HCT116 (cell line): ENCODE results near the gene OSGEPL1. TPM values are rescaled to one million over a fixed set of nuclear protein-coding genes. Genes with fewer than 3 reads are reported as not detected.

Experiments used
- ATAC-seq: fragments of 200-7000 bp; cut with Tn5 transposase; 2 replicates; pipeline ENCODE4 v1.9.1; 2020; ENCODE audit warnings: mild to moderate bottlenecking, moderate library complexity
- BruUV-seq: library from RNA; stranded (reverse); fragments of 400-500 nt; replicated peaks from 2 replicates; lab custom pipeline; 2021; lab: Mats Ljungman, UMichigan
- CTCF ChIA-PET: fragments of 300-600 bp; sonication (Branson Sonifier 250); formaldehyde crosslinking; loops from one replicate; lab custom pipeline; 2021; ENCODE audit warnings: antibody characterized with exemption; lab: Charles Lee
- POLR2A ChIA-PET: fragments of 300-600, 350-600 bp; sonication (Branson Sonifier 250); formaldehyde crosslinking; loops from one replicate; lab custom pipeline; 2021; ENCODE audit warnings: antibody characterized with exemption; lab: Charles Lee
- RAD21 ChIA-PET, 2 experiments: fragments of 300-600 bp; sonication (Branson Sonifier 250); formaldehyde crosslinking; loops; one replicate each; lab custom pipeline; 2023; ENCODE audit warnings: low total read pairs in 2 of 2; ENCODE audit not compliant: uncharacterized antibody in 2 of 2, unreplicated experiment in 2 of 2, low non-redundant PET in 1 of 2; lab: Charles Lee
- DNase-seq: peaks from one replicate; pipeline ENCODE4 v3.0.0-alpha.2; 2010; ENCODE audit warnings: low read depth, low spot score
- H2AFZ ChIP-seq: fragments of 200-600 bp; shearing (Covaris generic), sonication (generic); 2 replicates; pipeline ENCODE4 v1.6.1; 2017; ENCODE audit warnings: low read depth, mixed run types, mixed read lengths, antibody characterized with exemption, low read length; ENCODE audit not compliant: poor library complexity, severe bottlenecking
- H3K27ac ChIP-seq: 2 replicates; pipeline ENCODE4 v1.5.1; 2012; ENCODE audit warnings: low read depth, low read length
- H3K27me3 ChIP-seq: fragments of 200-600 bp; sonication (generic); 2 replicates; pipeline ENCODE4 v1.6.1; 2016; ENCODE audit warnings: mixed run types, low read length, mixed read lengths; ENCODE audit not compliant: insufficient read depth
- H3K36me3 ChIP-seq, 2 experiments: fragments of 200-500 bp in 1 of 2; fragments of 200-600 bp in 1 of 2; sonication (Bioruptor generic) in 1 of 2; sonication (generic) in 1 of 2; 2 replicates each; pipeline versions ENCODE4 v1.5.1 to v1.6.1; 2014 to 2016; ENCODE audit warnings: low read length in 2 of 2, inconsistent platforms in 1 of 2, mixed read lengths in 1 of 2, mixed run types in 1 of 2; ENCODE audit not compliant: insufficient read depth in 2 of 2, control insufficient read depth in 1 of 2
- H3K4me1 ChIP-seq, 2 experiments: fragments of 200-600 bp in 1 of 2; sonication (generic) in 1 of 2; 2 replicates each; pipeline versions ENCODE4 v1.5.1 to v1.6.1; 2012 to 2017; ENCODE audit warnings: low read length in 2 of 2, inconsistent platforms in 1 of 2, mild to moderate bottlenecking in 1 of 2, mixed read lengths in 1 of 2, mixed run types in 1 of 2, moderate library complexity in 1 of 2; ENCODE audit not compliant: insufficient read depth in 2 of 2, control insufficient read depth in 1 of 2
- H3K4me2 ChIP-seq: fragments of 200-600 bp; sonication (generic); 2 replicates; pipeline ENCODE4 v1.6.1; 2017; ENCODE audit warnings: mixed run types, low read length, mixed read lengths
- H3K4me3 ChIP-seq, 2 experiments: fragments of 200-600 bp in 1 of 2; sonication (generic) in 1 of 2; replicated peaks in 1 of 2; 2 replicates each; pipeline ENCODE4 v1.5.1; 2011 to 2016; ENCODE audit warnings: low read length in 2 of 2, control low read depth in 1 of 2, low read depth in 1 of 2, mild to moderate bottlenecking in 1 of 2, mixed read lengths in 1 of 2, mixed run types in 1 of 2
- H3K79me2 ChIP-seq: fragments of 200-600 bp; sonication (generic); 2 replicates; pipeline ENCODE4 v1.6.1; 2017; ENCODE audit warnings: mild to moderate bottlenecking, mixed run types, low read length, moderate library complexity, mixed read lengths; ENCODE audit not compliant: insufficient read depth
- H3K9ac ChIP-seq: fragments of 200-600 bp; sonication (generic); 2 replicates; pipeline ENCODE4 v1.6.1; 2016; ENCODE audit warnings: low read length, mixed read lengths
- H3K9me2 ChIP-seq: fragments of 200-600 bp; sonication (generic), shearing (Covaris generic); 2 replicates; pipeline ENCODE4 v1.6.1; 2017; ENCODE audit warnings: mixed run types, mild to moderate bottlenecking, moderate library complexity; ENCODE audit not compliant: insufficient read depth
- H3K9me3 ChIP-seq, 2 experiments: fragments of 200-500 bp in 1 of 2; fragments of 200-600 bp in 1 of 2; sonication (Bioruptor generic) in 1 of 2; sonication (generic) in 1 of 2; 2 replicates each; pipeline ENCODE4 v1.6.1; 2014 to 2017; ENCODE audit warnings: low read length in 2 of 2, mixed read lengths in 2 of 2, inconsistent platforms in 1 of 2, low read depth in 1 of 2, mild to moderate bottlenecking in 1 of 2, mixed run types in 1 of 2, moderate library complexity in 1 of 2; ENCODE audit not compliant: control insufficient read depth in 1 of 2, insufficient read depth in 1 of 2
- H4K20me1 ChIP-seq: fragments of 200-600 bp; sonication (generic), shearing (Covaris generic); 2 replicates; pipeline ENCODE4 v1.6.1; 2017; ENCODE audit warnings: mixed run types, mild to moderate bottlenecking, moderate library complexity; ENCODE audit not compliant: insufficient read depth
- CBX3 ChIP-seq: IDR thresholded peaks from 2 replicates; pipeline ENCODE4 v1.6.1; 2012; ENCODE audit warnings: low read depth
- EGR1 ChIP-seq: IDR thresholded peaks from 2 replicates; pipeline ENCODE4 v1.6.1; 2012; ENCODE audit warnings: low read depth
- ELF1 ChIP-seq: IDR thresholded peaks from 2 replicates; pipeline ENCODE4 v1.6.1; 2012; ENCODE audit warnings: low read depth, borderline replicate concordance
- EZH2 ChIP-seq: fragments of 200-600 bp; sonication (generic); IDR thresholded peaks from 2 replicates; pipeline ENCODE4 v1.6.1; 2017; ENCODE audit warnings: antibody characterized with exemption, mixed run types
- SIN3A ChIP-seq: IDR thresholded peaks from 2 replicates; pipeline ENCODE4 v1.6.1; 2012; ENCODE audit warnings: low read depth
- SP1 ChIP-seq: IDR thresholded peaks from 2 replicates; pipeline ENCODE4 v1.6.1; 2012; ENCODE audit warnings: low read depth
- TCF7L2 ChIP-seq: IDR thresholded peaks from 2 replicates; pipeline ENCODE4 v1.7.0; 2011; ENCODE audit warnings: borderline replicate concordance, inconsistent platforms; ENCODE audit not compliant: insufficient read depth, insufficient read length; ENCODE audit errors: extremely low read depth
- intact Hi-C: fragments of 100-400 bp; cut with micrococcal nuclease; formaldehyde crosslinking; loops from 2 replicates; pipeline ENCODE4 v1.10.0; 2022
- total RNA-seq: library from RNA; stranded (reverse); gene quantifications from one replicate; pipeline ENCODE4 v1.2.1, GENCODE V29; 2021; ENCODE audit not compliant: unreplicated experiment
- TF ChIP-seq, protein P1 (sequence below): IDR thresholded peaks from 2 replicates; pipeline ENCODE4 v1.6.1; 2012
- TF ChIP-seq, protein P2 (sequence below): IDR thresholded peaks from 2 replicates; pipeline ENCODE4 v1.6.1; 2012; ENCODE audit warnings: low read depth
- TF ChIP-seq, protein P3 (sequence below): IDR thresholded peaks from 2 replicates; pipeline ENCODE4 v1.6.1; 2011; ENCODE audit warnings: mild to moderate bottlenecking, low read length, moderate library complexity; ENCODE audit not compliant: insufficient replicate concordance; ENCODE audit errors: extremely low read depth
- TF ChIP-seq, protein P4 (sequence below), 3 experiments: fragments of 200-600 bp in 1 of 3; sonication (generic) in 1 of 3; IDR thresholded peaks in 2 of 3; conservative IDR thresholded peaks in 1 of 3; 2 replicates each; pipeline ENCODE4 v1.5.1; 2012 to 2017; ENCODE audit warnings: low read depth in 2 of 3, low read length in 2 of 3, antibody characterized with exemption in 1 of 3, borderline replicate concordance in 1 of 3, control low read depth in 1 of 3, mild to moderate bottlenecking in 1 of 3, mixed read lengths in 1 of 3, mixed run types in 1 of 3, moderate library complexity in 1 of 3; ENCODE audit not compliant: insufficient read depth in 1 of 3

The OSGEPL1 gene
- total RNA-seq, 1 experiment from 2014 or later, result 11.2 TPM

DNA sequence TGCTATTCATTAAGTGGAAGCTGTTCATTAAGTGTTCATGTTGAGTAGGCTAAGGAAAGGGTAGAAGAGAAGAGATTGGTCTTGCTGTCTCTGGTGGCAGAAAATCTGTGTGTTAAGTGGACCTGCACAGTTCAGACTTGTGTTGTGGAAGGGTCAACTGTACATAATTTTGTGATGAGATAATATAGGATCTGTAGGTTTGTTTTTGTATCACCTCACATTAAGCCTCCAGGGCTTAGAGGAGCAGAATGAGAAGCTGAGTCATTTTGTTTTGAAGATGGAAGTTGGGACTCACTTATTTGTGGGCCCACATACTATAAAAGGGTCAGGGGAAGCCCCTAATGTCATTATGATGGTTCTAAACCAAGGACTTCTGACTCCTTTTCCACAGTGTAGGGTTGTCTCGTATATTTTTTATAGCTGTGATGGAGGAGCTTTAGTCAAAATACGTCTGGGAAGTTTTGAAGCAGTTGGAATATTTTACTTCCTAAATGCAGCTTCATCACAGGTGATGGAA is 39.9 kb upstream of the OSGEPL1 start:
- Histone ChIP-seq H3K9me3 (no peaks in the 10 kb centered on the region), H3K9me2 (no peaks in the 10 kb centered on the region), H2AFZ (no peak overlapping the region), H3K9ac (no peak overlapping the region), H4K20me1 (peaks cover 6% of the 10 kb centered on the region; the same call in 1 of the 2 replicates)
- RAD21 ChIA-PET, result no interaction called here
- intact Hi-C loops, result no loop called here
- no peak for TF ChIP-seq EGR1
- TF ChIP-seq, protein P1, sequence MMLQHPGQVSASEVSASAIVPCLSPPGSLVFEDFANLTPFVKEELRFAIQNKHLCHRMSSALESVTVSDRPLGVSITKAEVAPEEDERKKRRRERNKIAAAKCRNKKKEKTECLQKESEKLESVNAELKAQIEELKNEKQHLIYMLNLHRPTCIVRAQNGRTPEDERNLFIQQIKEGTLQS, result no peak
- TF ChIP-seq EZH2, result no peak
- TF ChIP-seq, protein P2, sequence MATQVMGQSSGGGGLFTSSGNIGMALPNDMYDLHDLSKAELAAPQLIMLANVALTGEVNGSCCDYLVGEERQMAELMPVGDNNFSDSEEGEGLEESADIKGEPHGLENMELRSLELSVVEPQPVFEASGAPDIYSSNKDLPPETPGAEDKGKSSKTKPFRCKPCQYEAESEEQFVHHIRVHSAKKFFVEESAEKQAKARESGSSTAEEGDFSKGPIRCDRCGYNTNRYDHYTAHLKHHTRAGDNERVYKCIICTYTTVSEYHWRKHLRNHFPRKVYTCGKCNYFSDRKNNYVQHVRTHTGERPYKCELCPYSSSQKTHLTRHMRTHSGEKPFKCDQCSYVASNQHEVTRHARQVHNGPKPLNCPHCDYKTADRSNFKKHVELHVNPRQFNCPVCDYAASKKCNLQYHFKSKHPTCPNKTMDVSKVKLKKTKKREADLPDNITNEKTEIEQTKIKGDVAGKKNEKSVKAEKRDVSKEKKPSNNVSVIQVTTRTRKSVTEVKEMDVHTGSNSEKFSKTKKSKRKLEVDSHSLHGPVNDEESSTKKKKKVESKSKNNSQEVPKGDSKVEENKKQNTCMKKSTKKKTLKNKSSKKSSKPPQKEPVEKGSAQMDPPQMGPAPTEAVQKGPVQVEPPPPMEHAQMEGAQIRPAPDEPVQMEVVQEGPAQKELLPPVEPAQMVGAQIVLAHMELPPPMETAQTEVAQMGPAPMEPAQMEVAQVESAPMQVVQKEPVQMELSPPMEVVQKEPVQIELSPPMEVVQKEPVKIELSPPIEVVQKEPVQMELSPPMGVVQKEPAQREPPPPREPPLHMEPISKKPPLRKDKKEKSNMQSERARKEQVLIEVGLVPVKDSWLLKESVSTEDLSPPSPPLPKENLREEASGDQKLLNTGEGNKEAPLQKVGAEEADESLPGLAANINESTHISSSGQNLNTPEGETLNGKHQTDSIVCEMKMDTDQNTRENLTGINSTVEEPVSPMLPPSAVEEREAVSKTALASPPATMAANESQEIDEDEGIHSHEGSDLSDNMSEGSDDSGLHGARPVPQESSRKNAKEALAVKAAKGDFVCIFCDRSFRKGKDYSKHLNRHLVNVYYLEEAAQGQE, result no peak
- TF ChIP-seq CBX3, result no peak
- TF ChIP-seq SIN3A, result no peak
- TF ChIP-seq TCF7L2, result no peak
- TF ChIP-seq, protein P3, sequence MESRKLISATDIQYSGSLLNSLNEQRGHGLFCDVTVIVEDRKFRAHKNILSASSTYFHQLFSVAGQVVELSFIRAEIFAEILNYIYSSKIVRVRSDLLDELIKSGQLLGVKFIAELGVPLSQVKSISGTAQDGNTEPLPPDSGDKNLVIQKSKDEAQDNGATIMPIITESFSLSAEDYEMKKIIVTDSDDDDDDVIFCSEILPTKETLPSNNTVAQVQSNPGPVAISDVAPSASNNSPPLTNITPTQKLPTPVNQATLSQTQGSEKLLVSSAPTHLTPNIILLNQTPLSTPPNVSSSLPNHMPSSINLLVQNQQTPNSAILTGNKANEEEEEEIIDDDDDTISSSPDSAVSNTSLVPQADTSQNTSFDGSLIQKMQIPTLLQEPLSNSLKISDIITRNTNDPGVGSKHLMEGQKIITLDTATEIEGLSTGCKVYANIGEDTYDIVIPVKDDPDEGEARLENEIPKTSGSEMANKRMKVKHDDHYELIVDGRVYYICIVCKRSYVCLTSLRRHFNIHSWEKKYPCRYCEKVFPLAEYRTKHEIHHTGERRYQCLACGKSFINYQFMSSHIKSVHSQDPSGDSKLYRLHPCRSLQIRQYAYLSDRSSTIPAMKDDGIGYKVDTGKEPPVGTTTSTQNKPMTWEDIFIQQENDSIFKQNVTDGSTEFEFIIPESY, result no peak
- TF ChIP-seq SP1, result no peak
- TF ChIP-seq, protein P4, sequence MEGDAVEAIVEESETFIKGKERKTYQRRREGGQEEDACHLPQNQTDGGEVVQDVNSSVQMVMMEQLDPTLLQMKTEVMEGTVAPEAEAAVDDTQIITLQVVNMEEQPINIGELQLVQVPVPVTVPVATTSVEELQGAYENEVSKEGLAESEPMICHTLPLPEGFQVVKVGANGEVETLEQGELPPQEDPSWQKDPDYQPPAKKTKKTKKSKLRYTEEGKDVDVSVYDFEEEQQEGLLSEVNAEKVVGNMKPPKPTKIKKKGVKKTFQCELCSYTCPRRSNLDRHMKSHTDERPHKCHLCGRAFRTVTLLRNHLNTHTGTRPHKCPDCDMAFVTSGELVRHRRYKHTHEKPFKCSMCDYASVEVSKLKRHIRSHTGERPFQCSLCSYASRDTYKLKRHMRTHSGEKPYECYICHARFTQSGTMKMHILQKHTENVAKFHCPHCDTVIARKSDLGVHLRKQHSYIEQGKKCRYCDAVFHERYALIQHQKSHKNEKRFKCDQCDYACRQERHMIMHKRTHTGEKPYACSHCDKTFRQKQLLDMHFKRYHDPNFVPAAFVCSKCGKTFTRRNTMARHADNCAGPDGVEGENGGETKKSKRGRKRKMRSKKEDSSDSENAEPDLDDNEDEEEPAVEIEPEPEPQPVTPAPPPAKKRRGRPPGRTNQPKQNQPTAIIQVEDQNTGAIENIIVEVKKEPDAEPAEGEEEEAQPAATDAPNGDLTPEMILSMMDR (IDR thresholded peaks at IDR 0.05 in 2 of 3, conservative IDR thresholded peaks at IDR 0.05 in 1 of 3; ENCODE audit: borderline replicate concordance in 1 of 3, insufficient read depth in 1 of 3, low read depth in 2 of 3, low read length in 2 of 3), result no peak
- no peak for TF ChIP-seq ELF1
- TF ChIP-seq, all 23 proteins: peak for 0
- ChIA-PET CTCF (no interaction called here), POLR2A (no interaction called here)
- no TSS peak for BruUV-seq
- DNase-seq, result no peak
- H3K36me3 ChIP-seq, result peaks cover 10 to 19% of the 10 kb centered on the region in 2 experiments; a peak in 3 of 4 replicates
- H3K4me2 ChIP-seq, result no peak overlapping the region
- no peak for ATAC-seq
- H3K4me1 ChIP-seq, result no peaks in the 10 kb centered on the region
- peaks cover 47% of the 10 kb centered on the region for H3K79me2 ChIP-seq
- H3K27ac ChIP-seq, result no peak overlapping the region
- no peak overlapping the region for H3K4me3 ChIP-seq
- no peaks in the 10 kb centered on the region for H3K27me3 ChIP-seq
